Uterus (tissue), 4 donors: ENCODE measurements around the gene NUP62. TPM values are rescaled to one million over a fixed set of nuclear protein-coding genes. Genes with fewer than 3 reads are reported as not detected.

Experiments
- DNase-seq, 2 donors: peaks; one replicate each; pipeline ENCODE4 v3.0.0-alpha.2; 2019 to 2020
- H3K27ac ChIP-seq, 2 donors: fragments of 200-600 bp; sonication (generic); 1 replicate in 1 of 2; 2 replicates in 1 of 2; pipeline ENCODE4 v1.5.1; 2016 to 2018
- H3K27me3 ChIP-seq, 2 donors: fragments of 200-600 bp; sonication (generic); one replicate each; pipeline ENCODE4 v1.5.1; 2018 to 2019; ENCODE audit warnings: control low read depth in 1 of 2
- H3K36me3 ChIP-seq, 2 donors: fragments of 200-600 bp; sonication (generic); one replicate each; pipeline ENCODE4 v1.5.1; 2019; ENCODE audit warnings: control low read depth in 1 of 2
- H3K4me1 ChIP-seq, 2 donors: fragments of 200-600 bp; sonication (generic); one replicate each; pipeline ENCODE4 v1.5.1; 2018 to 2019; ENCODE audit warnings: control low read depth in 1 of 2
- H3K4me3 ChIP-seq, 2 donors: fragments of 200-600 bp; sonication (generic); 1 replicate in 1 of 2; 2 replicates in 1 of 2; pipeline ENCODE4 v1.5.1; 2018 to 2019; ENCODE audit warnings: mild to moderate bottlenecking in 1 of 2
- H3K9me3 ChIP-seq, 2 donors: fragments of 200-600 bp; sonication (generic); one replicate each; pipeline ENCODE4 v1.5.1; 2019; ENCODE audit warnings: control low read depth in 1 of 2
- CTCF ChIP-seq, 4 experiments: fragments of 200-600 bp in 2 of 4; fragments of 450-650 bp in 2 of 4; sonication (generic) in 2 of 4; IDR thresholded peaks; one replicate each; pipeline ENCODE4 v1.5.1; 2016 to 2019; ENCODE audit warnings: antibody characterized with exemption in 4 of 4, mild to moderate bottlenecking in 2 of 4, moderate library complexity in 1 of 4
- POLR2A ChIP-seq, 2 donors: fragments of 450-650 bp; IDR thresholded peaks; one replicate each; pipeline ENCODE4 v1.6.1; 2016; ENCODE audit warnings: antibody characterized with exemption in 2 of 2, mild to moderate bottlenecking in 1 of 2, moderate library complexity in 1 of 2
- intact Hi-C: fragments of 100-400 bp; cut with DNase I; formaldehyde crosslinking; loops from one replicate; pipeline ENCODE4 v1.15.1; 2023; ENCODE audit warnings: low total_unique reads
- total RNA-seq, 4 donors: library from RNA; depleted of rRNA in 3 of 4; stranded (reverse); fragments of >200 nt in 3 of 4; gene quantifications; one replicate each; pipeline versions ENCODE4 v1.1.0 to v1.2.4, GENCODE V29; 2014 to 2023
- donor health status: DM: yes; HTN: yes; CAD: no.

The NUP62 gene
- total RNA-seq, 4 donors from 2014 or later, result 12.1 to 40.4 (median 24.6) TPM

GRCh38 chr19:49912965-49913685 lies 16.2 kb downstream of the NUP62 start:
- peak in 1 of 4 experiments; percentile 12 for TF ChIP-seq CTCF (IDR thresholded peaks at IDR 0.05)
- TF ChIP-seq POLR2A (IDR thresholded peaks at IDR 0.05), result no peak
- H3K27ac ChIP-seq, result peak overlapping the region; percentile 31 to 41
- H3K27me3 ChIP-seq, result no peaks in the 10 kb centered on the region
- H3K9me3 ChIP-seq, result no peaks in the 10 kb centered on the region
- H3K36me3 ChIP-seq, result no peaks in the 10 kb centered on the region
- intact Hi-C loops, result no loop called here
- no peak for DNase-seq
- no peak overlapping the region for H3K4me3 ChIP-seq
- peaks cover 4 to 7% of the 10 kb centered on the region in 2 donors for H3K4me1 ChIP-seq

- Histone ChIP-seq H3K4me3 (no peak overlapping the region), H3K27me3 (no peaks in the 10 kb centered on the region), H3K4me1 (peaks cover 4 to 7% of the 10 kb centered on the region in 2 donors), H3K27ac (peak overlapping the region in 1 of 2 donors; percentile 27), H3K36me3 (no peaks in the 10 kb centered on the region), H3K9me3 (no peaks in the 10 kb centered on the region)
- intact Hi-C loops, result no loop called here
- DNase-seq, result no peak
- TF ChIP-seq POLR2A (IDR thresholded peaks at IDR 0.05) (no peak), CTCF (IDR thresholded peaks at IDR 0.05) (no peak)
Observed at GRCh38 chr19:49911381-49912145, 17.7 kb downstream of the NUP62 start.

- Histone ChIP-seq H3K4me3 (no peak overlapping the region), H3K27ac (no peak overlapping the region), H3K36me3 (no peaks in the 10 kb centered on the region), H3K27me3 (no peaks in the 10 kb centered on the region), H3K4me1 (peaks cover 4 to 7% of the 10 kb centered on the region in 2 donors), H3K9me3 (no peaks in the 10 kb centered on the region)
- TF ChIP-seq CTCF (IDR thresholded peaks at IDR 0.05) (no peak), POLR2A (IDR thresholded peaks at IDR 0.05) (no peak)
- no peak for DNase-seq
- intact Hi-C loops, result no loop called here
Observed at GRCh38 chr19:49910179-49910578, 19.1 kb downstream of the NUP62 start.

GRCh38 chr19:49908480-49909420 lies 20.6 kb downstream of the NUP62 start:
- H3K9me3 ChIP-seq, result no peaks in the 10 kb centered on the region
- H3K4me1 ChIP-seq, result peaks cover 4 to 7% of the 10 kb centered on the region in 2 donors
- H3K36me3 ChIP-seq, result no peaks in the 10 kb centered on the region
- TF ChIP-seq CTCF (IDR thresholded peaks at IDR 0.05) (no peak), POLR2A (IDR thresholded peaks at IDR 0.05) (no peak)
- no peak overlapping the region for H3K4me3 ChIP-seq
- H3K27me3 ChIP-seq, result no peaks in the 10 kb centered on the region
- DNase-seq, result no peak
- intact Hi-C loops, result no loop called here
- H3K27ac ChIP-seq, result no peak overlapping the region
